Stimulated activated CD4-positive, alpha-beta T cell treated with anti-CD3 and anti-CD28 coated beads, Interleukin-4, amount 100 ng/mL, for 4 hours (primary cell): ENCODE measurements around the gene ADM5.
"Not testable (repeated sequence)": the region's sequence is repeated elsewhere in the genome, so short reads cannot be mapped to it uniquely, and the experiment has no call there.

ENCODE experiments used
- DNase-seq, 2 experiments: peaks; one replicate each; pipeline ENCODE4 v3.0.0-alpha.2; 2020

Gene ADM5

DNA sequence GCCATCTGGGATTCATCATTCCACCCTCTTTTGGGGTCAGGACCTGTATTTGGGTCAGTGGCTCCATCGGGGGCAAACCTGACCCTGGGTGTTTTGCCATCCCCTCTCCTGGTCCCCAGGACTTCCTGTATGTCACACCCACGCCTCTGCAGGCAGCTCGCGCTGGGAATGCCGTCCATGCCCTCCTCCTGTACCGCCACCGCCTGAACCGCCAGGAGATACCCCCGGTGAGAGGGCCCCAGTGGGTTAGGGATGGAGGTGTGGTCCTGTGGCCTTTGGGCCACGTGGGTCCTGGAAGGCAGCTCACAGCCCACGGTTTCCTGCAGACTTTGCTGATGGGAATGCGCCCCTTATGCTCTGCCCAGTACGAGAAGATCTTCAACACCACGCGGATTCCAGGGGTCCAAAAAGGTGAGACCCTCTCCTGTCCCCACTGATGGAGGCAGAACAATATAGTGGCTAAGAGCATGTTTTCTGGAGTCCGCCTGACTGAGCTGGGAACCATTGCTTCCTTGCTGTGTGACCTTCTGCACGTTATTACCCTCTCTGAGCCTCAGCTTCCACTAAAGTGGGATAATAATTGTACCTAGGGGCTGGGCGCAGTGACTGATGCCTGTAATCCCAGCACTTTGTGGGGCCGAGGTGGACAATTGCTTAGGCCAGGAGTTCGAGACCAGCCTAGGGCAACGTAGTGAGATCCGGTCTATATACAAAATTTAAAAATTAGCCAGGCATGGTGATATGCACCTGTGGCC lies 15.7 kb downstream of the ADM5 start:
- no peak for DNase-seq

DNA sequence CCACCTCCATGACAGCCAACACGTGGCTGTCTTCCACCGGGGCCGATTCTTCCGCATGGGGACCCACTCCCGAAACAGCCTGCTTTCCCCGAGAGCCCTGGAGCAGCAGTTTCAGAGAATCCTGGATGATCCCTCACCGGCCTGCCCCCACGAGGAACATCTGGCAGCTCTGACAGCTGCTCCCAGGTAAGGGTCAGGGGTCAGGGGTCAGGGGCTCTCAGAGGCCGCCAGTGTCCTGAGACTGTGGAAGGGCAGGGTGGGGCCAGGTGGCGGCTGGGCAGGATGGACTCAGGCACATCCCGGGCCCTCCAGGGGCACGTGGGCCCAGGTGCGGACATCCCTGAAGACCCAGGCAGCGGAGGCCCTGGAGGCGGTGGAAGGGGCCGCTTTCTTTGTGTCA lies 16.5 kb downstream of the ADM5 start:
- DNase-seq = no peak

DNA sequence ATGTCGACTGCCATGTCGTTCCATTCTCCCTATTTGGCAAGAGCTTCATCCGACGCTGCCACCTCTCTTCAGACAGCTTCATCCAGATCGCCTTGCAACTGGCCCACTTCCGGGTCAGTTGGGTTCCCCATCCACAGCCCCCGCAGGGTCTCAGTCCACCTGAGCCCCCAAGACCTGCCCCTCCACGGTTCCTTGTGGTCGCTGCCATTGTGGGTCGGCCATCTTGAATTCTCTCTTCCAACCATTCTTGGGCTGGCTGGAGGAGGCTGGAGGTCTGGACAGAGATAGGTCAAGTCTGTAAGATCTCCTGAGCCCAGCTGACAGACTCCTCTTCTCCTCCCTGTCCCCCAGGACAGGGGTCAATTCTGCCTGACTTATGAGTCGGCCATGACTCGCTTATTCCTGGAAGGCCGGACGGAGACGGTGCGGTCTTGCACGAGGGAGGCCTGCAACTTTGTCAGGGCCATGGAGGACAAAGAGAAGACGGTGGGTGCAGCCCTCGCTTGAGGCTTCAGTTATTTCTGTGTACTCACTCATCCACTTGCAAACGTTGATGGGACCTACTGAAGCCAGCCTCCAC lies 21.1 kb downstream of the ADM5 start:
- DNase-seq = no peak

DNA sequence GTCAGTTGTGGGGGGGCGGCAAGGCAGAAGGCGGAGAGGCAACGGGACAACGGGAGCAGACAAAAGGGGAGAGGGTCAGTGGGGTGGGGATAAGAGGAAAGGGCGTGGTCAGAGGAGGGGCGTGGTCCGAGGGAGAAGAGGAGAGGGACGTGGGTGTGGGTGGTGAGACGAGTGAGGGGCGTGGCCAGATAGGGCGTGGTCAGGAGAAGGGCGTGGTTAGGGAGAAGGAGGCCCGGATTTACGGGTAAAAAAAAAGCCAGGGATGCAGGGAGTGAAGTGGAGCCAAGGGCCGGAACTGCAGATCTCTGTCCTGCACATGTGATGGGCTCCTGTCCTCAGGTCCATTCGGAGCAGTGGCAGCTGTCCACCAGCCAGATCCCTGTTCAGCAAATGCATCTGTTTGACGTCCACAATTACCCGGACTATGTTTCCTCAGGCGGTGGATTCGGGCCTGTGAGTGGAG lies 23.0 kb downstream of the ADM5 start:
- no peak for DNase-seq

DNA sequence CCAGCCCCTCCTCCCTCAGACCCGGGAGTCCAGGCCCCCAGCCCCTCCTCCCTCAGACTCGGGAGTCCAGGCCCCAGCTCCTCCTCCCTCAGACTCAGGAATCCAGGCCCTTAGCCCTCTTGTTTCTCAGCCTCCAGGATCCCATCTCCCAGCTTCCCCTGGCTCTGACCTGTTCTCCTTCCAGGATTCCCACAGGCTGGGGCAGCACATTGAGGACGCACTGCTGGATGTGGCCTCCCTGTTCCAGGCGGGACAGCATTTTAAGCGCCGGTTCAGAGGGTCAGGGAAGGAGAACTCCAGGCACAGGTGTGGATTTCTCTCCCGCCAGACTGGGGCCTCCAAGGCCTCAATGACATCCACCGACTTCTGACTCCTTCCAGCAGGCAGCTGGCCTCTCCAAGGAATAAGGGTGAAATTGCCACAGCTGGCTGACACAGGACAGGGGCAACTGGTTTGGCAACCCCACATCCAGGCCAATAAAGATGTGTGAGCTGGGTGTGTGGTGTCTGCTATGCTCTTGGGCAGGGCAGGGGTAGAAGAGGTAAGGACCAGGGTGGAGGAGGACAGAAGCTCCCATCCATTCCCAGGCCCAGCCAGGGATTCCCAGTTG lies 23.9 kb downstream of the ADM5 start:
- DNase-seq = no peak

DNA sequence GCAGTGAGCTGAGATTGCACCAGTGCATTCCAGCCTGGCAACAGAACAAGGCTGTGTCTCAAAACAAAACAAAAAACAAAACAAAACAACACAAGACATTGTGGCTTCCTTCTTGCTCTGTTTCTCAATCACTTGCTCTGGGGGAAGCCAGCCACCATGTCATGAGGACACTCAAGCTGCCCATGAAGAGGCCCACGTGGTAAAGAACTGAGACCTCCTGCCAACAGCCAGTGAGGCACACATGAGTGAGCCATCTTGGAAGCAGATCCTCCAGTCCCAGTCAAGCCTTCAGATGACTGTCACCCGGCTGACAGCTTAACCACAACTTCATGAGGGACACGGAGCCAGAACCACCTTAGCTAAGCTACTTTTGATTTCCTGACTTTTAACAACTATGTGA lies 26.8 kb downstream of the ADM5 start:
- DNase-seq = no peak

DNA sequence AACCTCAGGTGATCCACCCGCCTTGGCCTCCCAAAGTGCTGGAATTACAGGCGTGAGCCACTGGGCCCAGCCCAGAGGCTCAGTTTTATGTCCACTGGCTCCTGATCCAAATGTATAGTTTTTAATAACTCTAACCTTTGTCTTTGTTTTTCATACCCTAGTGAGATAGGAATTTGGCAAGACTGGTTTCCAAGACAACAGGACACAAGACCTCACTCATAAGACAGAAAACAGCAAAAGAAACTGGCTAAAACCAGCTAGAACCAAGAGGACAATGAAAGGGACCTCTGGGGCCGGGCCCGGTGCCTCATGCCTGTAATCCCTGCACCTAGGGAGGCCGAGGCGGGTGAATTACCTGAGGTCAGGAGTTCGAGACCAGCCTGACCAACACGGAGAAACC lies 29.1 kb downstream of the ADM5 start:
- no peak for DNase-seq

DNA sequence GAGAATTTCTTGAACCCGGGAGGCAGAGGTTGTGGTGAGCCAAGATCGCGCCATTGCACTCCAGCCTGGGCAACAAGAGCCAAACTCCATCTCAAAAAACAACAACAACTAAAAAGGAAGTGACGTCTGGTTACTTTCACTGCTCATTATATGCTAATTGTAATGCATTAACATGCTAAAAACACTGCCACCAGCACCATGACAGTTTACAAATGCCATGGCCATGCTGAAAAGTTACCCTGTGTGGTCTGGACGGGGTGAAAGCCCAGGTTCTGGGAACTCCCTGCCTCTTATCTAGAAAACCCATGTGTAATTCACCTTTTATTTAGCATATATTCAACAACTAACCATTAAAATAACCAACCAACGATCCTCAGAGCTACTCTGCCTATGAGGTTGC lies 29.6 kb downstream of the ADM5 start:
- no peak for DNase-seq

DNA sequence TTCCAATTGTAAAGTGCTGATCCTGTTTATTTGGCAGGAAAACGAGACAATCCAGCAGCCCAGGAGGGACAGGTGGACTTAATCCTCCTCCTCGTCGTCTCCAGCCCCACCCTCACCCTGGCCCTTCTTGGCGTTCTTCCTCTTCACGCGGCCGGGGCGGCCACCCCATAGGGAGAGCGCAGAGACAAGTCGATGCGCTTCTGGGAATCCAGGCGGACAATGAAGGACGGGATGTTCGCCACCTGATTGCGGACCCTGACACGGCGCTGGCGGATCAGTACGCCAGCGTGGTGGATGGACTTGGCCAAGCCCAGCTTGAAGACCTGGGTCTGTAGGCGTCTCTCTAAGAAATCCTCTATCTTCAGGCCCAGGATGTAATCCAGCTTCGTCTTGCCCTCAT lies 30.0 kb downstream of the ADM5 start:
- not testable (repeated sequence) for DNase-seq

DNA sequence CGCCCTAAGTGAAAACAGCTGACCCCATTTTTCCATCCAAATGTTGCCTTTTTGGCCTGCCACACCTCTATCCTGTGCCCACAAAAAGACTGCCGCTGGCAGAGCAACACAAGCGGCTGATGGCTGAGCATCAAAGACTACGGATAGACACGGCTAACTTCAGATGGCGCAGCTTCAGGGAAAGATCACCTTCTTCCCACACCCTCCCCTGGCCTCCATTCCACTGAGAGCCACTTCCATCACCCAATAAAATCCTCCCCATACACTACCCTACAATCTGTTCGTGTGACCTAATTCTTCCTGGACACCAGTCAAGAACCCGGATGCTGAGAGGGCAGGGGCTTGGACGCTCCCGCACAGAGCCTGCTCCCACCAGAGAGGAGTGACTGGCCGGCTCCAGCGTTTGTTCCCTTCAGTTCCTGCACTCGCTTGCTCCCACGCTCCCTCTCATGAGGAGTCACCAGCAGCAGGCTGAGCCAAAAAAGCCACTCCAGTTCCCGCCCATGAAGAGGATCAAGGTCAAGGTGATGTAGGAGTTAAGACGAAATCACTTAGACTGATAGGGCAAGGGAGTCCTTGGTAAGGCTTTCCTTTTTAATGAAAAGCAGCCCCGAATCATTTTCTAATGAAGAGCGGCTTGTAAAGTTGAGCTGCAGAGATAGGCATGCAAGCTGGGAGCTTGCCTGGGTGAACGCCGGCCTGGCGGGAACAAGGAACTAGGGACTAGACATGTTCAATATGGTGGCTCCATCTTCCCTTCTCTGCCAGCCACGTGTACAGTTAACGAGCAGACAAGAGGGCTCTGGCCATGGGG lies 38.0 kb downstream of the ADM5 start:
- no peak for DNase-seq

DNA sequence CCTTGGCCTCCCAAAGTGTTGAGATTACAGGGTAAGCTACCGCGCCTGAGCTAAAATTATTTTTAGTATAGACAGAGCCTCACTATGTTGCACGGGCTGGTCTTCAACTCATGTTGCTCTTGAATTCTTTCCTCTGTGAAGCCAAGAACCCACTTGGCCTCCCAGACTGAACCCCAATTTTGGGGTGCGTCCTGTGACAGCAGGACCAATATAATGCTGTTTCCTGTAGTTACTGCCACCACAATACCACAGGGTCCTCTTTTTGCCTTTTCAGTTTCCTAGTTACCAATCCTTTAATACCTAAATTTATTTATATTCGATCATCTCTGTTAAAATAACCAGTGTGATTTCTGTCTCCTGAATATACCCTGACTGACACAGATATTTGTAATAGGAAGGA lies 40.8 kb downstream of the ADM5 start:
- no peak for DNase-seq

DNA sequence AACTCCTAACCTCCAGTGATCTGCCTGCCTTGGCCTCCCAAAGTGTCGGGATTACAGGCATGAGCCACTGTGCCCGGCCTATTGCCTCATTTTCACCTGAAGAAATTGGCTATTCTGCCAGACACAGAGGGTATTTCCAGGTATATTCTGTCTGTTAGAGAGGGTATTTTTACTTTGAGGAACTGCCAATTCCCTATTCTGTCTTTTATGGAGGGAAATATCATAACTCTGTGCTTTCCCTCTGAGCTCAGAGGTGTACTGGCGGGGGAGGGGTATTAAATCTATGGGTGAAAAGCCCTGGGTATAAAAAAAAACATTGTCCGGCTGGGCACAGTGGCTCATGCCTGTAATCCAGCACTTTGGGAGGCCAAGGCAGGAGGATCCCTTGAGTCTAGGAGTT lies 48.9 kb downstream of the ADM5 start:
- DNase-seq = no peak

DNA sequence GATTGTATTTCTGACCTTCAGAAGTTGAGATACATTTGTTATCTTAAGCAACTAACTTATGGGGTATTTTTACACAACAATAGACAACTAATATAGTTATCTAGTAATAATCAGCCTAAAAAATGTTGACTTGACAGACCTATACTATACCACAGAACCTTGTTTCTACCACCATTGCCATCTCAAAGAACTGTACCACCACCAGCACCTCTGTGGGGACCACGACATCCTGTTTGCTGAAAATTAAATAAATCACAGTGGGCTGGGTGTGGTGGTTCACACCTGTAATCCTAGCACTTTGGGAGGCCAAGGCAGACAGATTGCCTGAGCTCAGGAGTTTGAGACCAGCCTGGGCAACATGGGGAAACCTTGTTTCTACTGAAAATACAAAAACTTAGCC lies 49.7 kb downstream of the ADM5 start:
- DNase-seq = no peak

DNA sequence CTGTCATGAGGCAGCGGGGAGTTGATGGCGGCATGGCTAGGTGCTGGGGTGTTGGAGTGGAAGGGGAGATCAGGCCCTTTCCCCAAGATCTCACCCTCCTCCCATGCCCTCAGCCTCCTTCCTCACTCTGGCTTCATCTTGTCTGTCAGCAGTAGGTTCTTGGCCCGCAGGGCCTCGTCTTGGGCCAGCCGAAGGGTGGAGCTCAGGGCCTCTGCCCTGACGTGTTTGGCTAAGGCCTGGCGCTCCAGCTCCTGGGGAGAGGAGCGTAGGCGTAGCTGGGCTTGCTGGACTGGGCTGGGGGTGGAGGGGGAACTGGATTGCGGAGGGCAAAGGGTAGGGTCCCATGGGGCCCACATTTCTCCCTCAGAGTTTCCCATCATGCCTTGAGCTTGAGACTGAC lies 50.5 kb downstream of the ADM5 start:
- DNase-seq = no peak
